Measurements from ENCODE around the gene RPAP3. TPM values are rescaled to one million over a fixed set of nuclear protein-coding genes. Genes with fewer than 3 reads are reported as not detected.

RPAP3 gene
- total RNA-seq, 1 experiment from 2014 or later = 44.3 TPM

DNA sequence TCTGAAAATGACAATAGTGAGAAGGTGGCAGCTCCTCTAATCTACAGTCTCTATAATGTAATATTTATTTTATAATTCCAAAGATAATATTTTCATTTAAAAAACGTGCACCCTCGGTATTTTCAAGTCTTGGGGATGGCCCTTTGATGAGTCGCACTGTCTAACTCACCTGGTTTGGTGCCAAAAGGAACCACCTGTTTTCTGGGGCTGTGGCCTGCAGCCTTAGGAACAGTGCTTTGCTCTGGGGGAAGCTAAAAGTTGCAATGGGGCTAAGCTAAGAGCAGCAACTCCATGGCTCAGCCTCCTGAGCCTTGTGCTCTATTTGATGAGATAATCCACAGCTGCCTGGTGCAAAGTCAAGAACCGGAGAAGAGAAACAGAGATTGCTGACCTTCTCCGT lies 25.9 kb upstream of the RPAP3 start:
- DNase-seq (ENCODE audit: low spot score) (no peak), ATAC-seq (no peak)
- no peak overlapping the region for H3K27ac Mint-ChIP-seq
- no peaks in the 10 kb centered on the region for H3K9me3 Mint-ChIP-seq
- no peak overlapping the region for H3K4me3 Mint-ChIP-seq
- no peaks in the 10 kb centered on the region for H3K36me3 Mint-ChIP-seq
- H3K27me3 Mint-ChIP-seq (ENCODE audit: low read depth) = peaks cover 4% of the 10 kb centered on the region; the same call in 1 of the 2 replicates
- POLR2A ChIA-PET = no interaction called here
- CTCF ChIA-PET = interaction anchor here (0.6 to 15.4 kb wide), 5 partner anchors 12 to 882 kb away, joined by 3 to 735 read pairs (median 36); partner anchors contain the start of gene SLC48A1
- TF ChIP-seq ETV6 (CRISPR knock-in tag; IDR thresholded peaks at IDR 0.05) = no peak
- no peak for TF ChIP-seq ZNF317 (CRISPR knock-in tag; IDR thresholded peaks at IDR 0.05; ENCODE audit: borderline replicate concordance, low read depth)
- no peak for TF ChIP-seq NR2C2 (CRISPR knock-in tag; IDR thresholded peaks at IDR 0.05)
- no peak for TF ChIP-seq FOXP1 (CRISPR knock-in tag; IDR thresholded peaks at IDR 0.05; ENCODE audit: borderline replicate concordance)
- no peak for TF ChIP-seq RORB (CRISPR knock-in tag; IDR thresholded peaks at IDR 0.05)
- no peak for TF ChIP-seq NFE2L1 (CRISPR knock-in tag; IDR thresholded peaks at IDR 0.05)
- H3K4me1 Mint-ChIP-seq = peaks cover 25% of the 10 kb centered on the region

- no peak for ATAC-seq
- POLR2A ChIA-PET = no interaction called here
- Mint-ChIP-seq H3K4me3 (no peak overlapping the region), H3K4me1 (peaks cover 17% of the 10 kb centered on the region), H3K27me3 (ENCODE audit: low read depth) (peaks cover 4% of the 10 kb centered on the region; the same call in 1 of the 2 replicates), H3K9me3 (no peaks in the 10 kb centered on the region), H3K36me3 (no peaks in the 10 kb centered on the region), H3K27ac (no peak overlapping the region)
- no peak for DNase-seq (ENCODE audit: low spot score)
- no peak for TF ChIP-seq ATF2 (CRISPR knock-in tag; IDR thresholded peaks at IDR 0.05; ENCODE audit: borderline replicate concordance, low read depth)
- TF ChIP-seq SOX15 (CRISPR knock-in tag; IDR thresholded peaks at IDR 0.05) = no peak
- no peak for TF ChIP-seq AFF4 (CRISPR knock-in tag; IDR thresholded peaks at IDR 0.05; ENCODE audit: borderline replicate concordance)
- no peak for TF ChIP-seq NFE2L1 (CRISPR knock-in tag; IDR thresholded peaks at IDR 0.05)
- TF ChIP-seq ZNF671 (CRISPR knock-in tag; IDR thresholded peaks at IDR 0.05) = no peak
- no peak for TF ChIP-seq NFATC4 (CRISPR knock-in tag; IDR thresholded peaks at IDR 0.05)
- TF ChIP-seq ZNF317 (CRISPR knock-in tag; IDR thresholded peaks at IDR 0.05; ENCODE audit: borderline replicate concordance, low read depth) = no peak
- TF ChIP-seq ZNF416 (CRISPR knock-in tag; IDR thresholded peaks at IDR 0.05) = no peak
- TF ChIP-seq ZNF138 (CRISPR knock-in tag; conservative IDR thresholded peaks at IDR 0.05) = no peak
- no peak for TF ChIP-seq ZBTB43 (CRISPR knock-in tag; IDR thresholded peaks at IDR 0.05)
- TF ChIP-seq PREB (CRISPR knock-in tag; IDR thresholded peaks at IDR 0.05; ENCODE audit: borderline replicate concordance) = no peak
- TF ChIP-seq TEAD1 (CRISPR knock-in tag; IDR thresholded peaks at IDR 0.05) = no peak
- CTCF ChIA-PET = interaction anchor here (1.3 to 15.4 kb wide), 3 partner anchors 13 to 44 kb away, joined by 4 to 735 read pairs (median 48); partner anchors contain the start of gene SLC48A1
These were observed 24.5 kb upstream of the RPAP3 start for GRCh38 chr12:47730341-47730744.
